K562 (cell line): ENCODE data around the gene POLR2C. TPM values are rescaled to one million over a fixed set of nuclear protein-coding genes. Genes with fewer than 3 reads are reported as not detected.

Source experiments
- ATAC-seq: fragments of 200-7000 bp; cut with Tn5 transposase; 3 replicates; pipeline ENCODE4 v1.9.1; 2020; ENCODE audit warnings: moderate library complexity
- BruUV-seq: library from RNA; stranded (reverse); fragments of 400-500 nt; replicated peaks from 2 replicates; lab custom pipeline; 2021; lab: Mats Ljungman, UMichigan
- CTCF ChIA-PET: fragments of 300-600 bp; formaldehyde crosslinking; extraction: SDS; loops from one replicate; lab custom pipeline; 2021; ENCODE audit warnings: low intra/inter-chr PET ratio; lab: Yijun Ruan, JAX
- POLR2A ChIA-PET: fragments of 300-600, 350-650 bp; sonication (Branson Sonifier 250); formaldehyde crosslinking; extraction: SDS; loops from one replicate; lab custom pipeline; 2021; ENCODE audit warnings: antibody characterized with exemption, inconsistent platforms; lab: Yijun Ruan, JAX
- DNase-seq, 4 experiments: peaks; one replicate each; pipeline versions ENCODE4 v3.0.0 to v3.0.0-alpha.2; 2011 to 2018; ENCODE audit warnings: low spot score in 3 of 4, mixed read lengths in 3 of 4; ENCODE audit errors: extremely low read depth in 1 of 4
- FAIRE-seq: peaks from 2 replicates; lab custom pipeline; 2011; peaks lifted over from hg19 to GRCh38; lab: Jason Lieb, UNC
- H2AFZ ChIP-seq: 2 replicates; pipeline ENCODE4 v1.6.0; 2011; ENCODE audit warnings: low read depth, low read length, control low read depth, inconsistent platforms
- H3K27ac ChIP-seq: fragments of 200-600 bp; 3 replicates; pipeline ENCODE4 v1.8.0; 2011; ENCODE audit warnings: low read depth, mild to moderate bottlenecking, control low read depth, inconsistent platforms, low read length, moderate library complexity, mixed read lengths; ENCODE audit errors: extremely low read depth
- H3K27me3 ChIP-seq, 2 experiments: fragments of 300-600 bp in 1 of 2; 2 replicates in 1 of 2; 3 replicates in 1 of 2; pipeline versions ENCODE4 v1.6.0 to v1.8.0; 2011; ENCODE audit warnings: inconsistent platforms in 2 of 2, low read length in 2 of 2, mild to moderate bottlenecking in 1 of 2, mixed read lengths in 1 of 2, moderate library complexity in 1 of 2; ENCODE audit not compliant: control insufficient read depth in 2 of 2, insufficient read depth in 2 of 2
- H3K36me3 ChIP-seq: fragments of 300-600 bp; 3 replicates; pipeline ENCODE4 v1.8.0; 2011; ENCODE audit warnings: mild to moderate bottlenecking, low read length, inconsistent platforms; ENCODE audit not compliant: control insufficient read depth, insufficient read depth
- H3K4me1 ChIP-seq, 2 experiments: fragments of 200-600 bp in 1 of 2; replicated peaks in 1 of 2; 2 replicates in 1 of 2; 3 replicates in 1 of 2; pipeline versions ENCODE4 v1.5.1 to v1.8.0; 2011; ENCODE audit warnings: inconsistent platforms in 2 of 2, low read length in 2 of 2, mild to moderate bottlenecking in 1 of 2, mixed read lengths in 1 of 2, moderate library complexity in 1 of 2; ENCODE audit not compliant: control insufficient read depth in 2 of 2, insufficient read depth in 2 of 2
- H3K4me2 ChIP-seq: 2 replicates; pipeline ENCODE4 v1.6.1; 2011; ENCODE audit warnings: low read length, control low read depth, inconsistent platforms, mixed read lengths; ENCODE audit not compliant: insufficient read depth
- H3K4me3 ChIP-seq: fragments of 200-600 bp; sonication (generic), shearing (Covaris generic); 2 replicates; pipeline ENCODE4 v1.5.1; 2016; ENCODE audit warnings: control low read depth, inconsistent platforms
- H3K79me2 ChIP-seq: fragments of 200-600 bp; 3 replicates; pipeline ENCODE4 v1.8.0; 2011; ENCODE audit warnings: low read length, inconsistent platforms; ENCODE audit not compliant: control insufficient read depth, insufficient read depth
- H3K9ac ChIP-seq, 2 experiments: 2 replicates each; pipeline versions ENCODE4 v1.6.0 to v1.6.1; 2011; ENCODE audit warnings: low read depth in 2 of 2, low read length in 2 of 2, control low read depth in 1 of 2, inconsistent platforms in 1 of 2, mild to moderate bottlenecking in 1 of 2, mixed read lengths in 1 of 2; ENCODE audit not compliant: insufficient read depth in 1 of 2
- H3K9me1 ChIP-seq: one replicate; pipeline ENCODE4 v1.6.0; 2011; ENCODE audit warnings: inconsistent platforms, mild to moderate bottlenecking, low read length, moderate library complexity; ENCODE audit not compliant: control insufficient read depth, insufficient read depth
- H3K9me3 ChIP-seq: replicated peaks from 2 replicates; pipeline ENCODE4 v1.5.1; 2011; ENCODE audit warnings: low read depth, low read length, inconsistent platforms; ENCODE audit not compliant: control insufficient read depth, insufficient read depth
- H4K20me1 ChIP-seq: replicated peaks from 2 replicates; pipeline ENCODE4 v1.6.1; 2011; ENCODE audit warnings: low read length, inconsistent platforms, mixed read lengths; ENCODE audit not compliant: control insufficient read depth, insufficient read depth
- BCOR ChIP-seq: fragments of 450-650 bp; IDR thresholded peaks from 2 replicates; pipeline ENCODE4 v1.6.1; 2016
- CBX5 ChIP-seq: IDR thresholded peaks from 2 replicates; pipeline ENCODE4 v1.6.1; 2014; ENCODE audit warnings: low read depth, borderline replicate concordance
- CHD4 ChIP-seq: fragments of 200-600 bp; sonication (generic); IDR thresholded peaks from 3 replicates; pipeline ENCODE4 v1.6.1; 2012; ENCODE audit warnings: low read depth, mild to moderate bottlenecking, mixed read lengths, low read length, inconsistent platforms; ENCODE audit not compliant: insufficient read depth, insufficient replicate concordance, poor library complexity, severe bottlenecking
- CREB1 ChIP-seq, 2 experiments: sonication (generic) in 1 of 2; formaldehyde crosslinking in 1 of 2; IDR thresholded peaks; 2 replicates each; pipeline versions ENCODE4 v1.6.1 to v1.8.0; 2012 to 2022; ENCODE audit warnings: inconsistent platforms in 1 of 2, mild to moderate bottlenecking in 1 of 2, missing genetic modification reagents in 1 of 2, moderate library complexity in 1 of 2
- GABPA ChIP-seq: fragments of 200-800 bp; sonication (Bioruptor generic); conservative IDR thresholded peaks from 2 replicates; pipeline ENCODE4 v1.6.1; 2016; ENCODE audit warnings: low read depth, missing genetic modification characterization, missing compliant biosample characterization
- LCOR ChIP-seq: sonication (generic); formaldehyde crosslinking; IDR thresholded peaks from 2 replicates; pipeline ENCODE4 v1.8.0; 2022; ENCODE audit warnings: mild to moderate bottlenecking, missing genetic modification reagents
- PHF21A ChIP-seq: fragments of 450-650 bp; IDR thresholded peaks from 2 replicates; pipeline ENCODE4 v1.6.1; 2017; ENCODE audit warnings: low read depth, borderline replicate concordance
- RBM25 ChIP-seq: fragments of 200-400 bp; formaldehyde crosslinking; IDR thresholded peaks from 2 replicates; pipeline ENCODE4 v1.6.1; 2018; ENCODE audit warnings: low read length, low read depth, moderate library complexity; ENCODE audit not compliant: severe bottlenecking
- ZNF232 ChIP-seq: sonication (generic); formaldehyde crosslinking; IDR thresholded peaks from 2 replicates; pipeline ENCODE4 v1.8.0; 2022; ENCODE audit warnings: mild to moderate bottlenecking, missing genetic modification reagents
- WGBS: fragments of 100-300 bp; shearing (Covaris generic); methylation state at CpG from one replicate; pipeline ENCODE4 v1.1.6; 2016; ENCODE audit warnings: low coverage, mixed read lengths; ENCODE audit not compliant: insufficient coverage; ENCODE audit errors: missing lambda C conversion rate; 5-methylcytosine and 5-hydroxymethylcytosine counted together
- in situ Hi-C: fragments of 300-500 bp; cut with MboI; formaldehyde crosslinking; loops from 4 replicates; pipeline ENCODE4 v1.15.0; 2018; ENCODE audit warnings: inconsistent platforms, mixed read lengths
- intact Hi-C: fragments of 100-400 bp; cut with micrococcal nuclease; formaldehyde crosslinking; loops from 2 replicates; pipeline ENCODE4 v1.14.2; 2022
- polyA plus RNA-seq, 8 experiments: library from polyadenylated mRNA; depleted of rRNA in 4 of 8; stranded (reverse) in 5 of 8; unstranded in 3 of 8; fragments of >200 nt; fragmentation: Nextera tagmentation in 2 of 8; fragmentation: Illumina TruSeq in 1 of 8; extraction: Ambion mirVana in 2 of 8; extraction: Trizol in 1 of 8; gene quantifications; 2 replicates each; pipeline versions ENCODE4 v1.2.1 to v1.2.3, GENCODE V29; 2011 to 2014; ENCODE audit warnings: inconsistent platforms in 1 of 8, missing spikeins in 1 of 8
- total RNA-seq, 7 experiments: library from RNA; depleted of rRNA in 6 of 7; stranded (reverse); fragments of >200 nt in 6 of 7; fragmentation: Illumina TruSeq in 2 of 7; extraction: Trizol in 2 of 7; gene quantifications; 2 replicates each; pipeline versions ENCODE4 v1.2.1 to v1.2.3, GENCODE V29; 2011 to 2021; ENCODE audit warnings: low replicate concordance in 1 of 7
- TF ChIP-seq, protein P1 (sequence below): sonication (generic); formaldehyde crosslinking; IDR thresholded peaks from 2 replicates; pipeline ENCODE4 v1.8.0; 2022; ENCODE audit warnings: mild to moderate bottlenecking, missing genetic modification reagents
- TF ChIP-seq, protein P2 (sequence below): fragments of 250-450 bp; sonication (Bioruptor Pico); IDR thresholded peaks from 2 replicates; pipeline ENCODE4 v1.5.1; 2021; ENCODE audit warnings: mild to moderate bottlenecking
- TF ChIP-seq, protein P3 (sequence below), 2 experiments: fragments of 450-650 bp in 1 of 2; sonication (generic) in 1 of 2; formaldehyde crosslinking in 1 of 2; IDR thresholded peaks in 1 of 2; conservative IDR thresholded peaks in 1 of 2; 2 replicates each; pipeline versions ENCODE4 v1.6.1 to v1.8.1; 2016 to 2023; ENCODE audit warnings: mild to moderate bottlenecking in 2 of 2, moderate library complexity in 2 of 2, inconsistent platforms in 1 of 2, missing genetic modification reagents in 1 of 2
- TF ChIP-seq, protein P4 (sequence below): fragments of 450-650 bp; IDR thresholded peaks from 2 replicates; pipeline ENCODE4 v1.6.1; 2016; ENCODE audit warnings: low read depth, mild to moderate bottlenecking, moderate library complexity

The POLR2C gene
- total and polyA plus RNA-seq, 9 of the 15 experiments (the other 6 are each of a cell fraction or from before 2014, with no cell fraction given) = 70.3 to 163 (median 92.3) TPM

DNA sequence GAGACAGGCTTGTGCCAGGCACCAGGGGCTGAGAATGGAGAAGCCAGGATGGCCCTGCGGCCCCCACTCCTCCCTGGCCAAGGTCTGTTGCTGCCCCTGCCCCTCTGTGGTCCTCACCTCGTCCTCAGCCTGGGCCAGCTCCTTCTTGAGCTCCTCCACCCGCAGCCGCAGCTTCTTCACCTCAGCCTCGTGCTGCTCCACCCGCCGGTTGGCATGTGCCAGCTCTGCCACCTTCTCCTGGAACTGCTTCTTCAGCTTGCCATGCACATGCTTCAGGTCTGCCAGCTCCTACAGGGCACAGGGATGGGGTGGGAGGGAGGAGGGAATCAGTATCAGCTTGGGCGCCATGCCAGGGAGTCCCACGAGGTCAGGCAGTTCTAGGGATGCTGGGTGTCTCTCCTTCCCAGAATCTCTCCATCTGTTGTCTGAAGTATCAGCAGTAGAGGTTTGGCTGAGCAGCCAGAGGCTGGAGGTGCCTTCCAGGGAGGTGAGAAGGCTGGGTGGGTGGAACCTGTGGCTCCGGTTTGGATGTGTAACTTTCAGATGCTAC is 53.8 kb downstream of the POLR2C start (continued):
- no peak for TF ChIP-seq ZNF232 (CRISPR knock-in tag)

- no peaks in the 10 kb centered on the region for H3K9me3 ChIP-seq
- H3K9ac ChIP-seq = no peak overlapping the region
- no peak overlapping the region for H3K27ac ChIP-seq
- no peak for DNase-seq
- peaks cover 0 to 19% of the 10 kb centered on the region in 2 experiments; a peak in 2 of 5 replicates for H3K4me1 ChIP-seq
- ATAC-seq = no peak
- no peak overlapping the region for H3K4me3 ChIP-seq
- no peak for FAIRE-seq
- intact Hi-C loops = loop anchor here (10.0 kb wide), 1 partner anchor 432 kb away; no protein-coding TSS in a partner anchor
- TF ChIP-seq CHD4 = no peak
- TF ChIP-seq, protein P1, sequence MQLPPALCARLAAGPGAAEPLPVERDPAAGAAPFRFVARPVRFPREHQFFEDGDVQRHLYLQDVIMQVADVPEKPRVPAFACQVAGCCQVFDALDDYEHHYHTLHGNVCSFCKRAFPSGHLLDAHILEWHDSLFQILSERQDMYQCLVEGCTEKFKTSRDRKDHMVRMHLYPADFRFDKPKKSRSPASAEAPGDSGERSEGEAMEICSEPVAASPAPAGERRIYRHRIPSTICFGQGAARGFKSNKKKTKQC = no peak
- no peak for TF ChIP-seq LCOR (CRISPR knock-in tag)
- no peak for TF ChIP-seq CBX5
- TF ChIP-seq, protein P2, sequence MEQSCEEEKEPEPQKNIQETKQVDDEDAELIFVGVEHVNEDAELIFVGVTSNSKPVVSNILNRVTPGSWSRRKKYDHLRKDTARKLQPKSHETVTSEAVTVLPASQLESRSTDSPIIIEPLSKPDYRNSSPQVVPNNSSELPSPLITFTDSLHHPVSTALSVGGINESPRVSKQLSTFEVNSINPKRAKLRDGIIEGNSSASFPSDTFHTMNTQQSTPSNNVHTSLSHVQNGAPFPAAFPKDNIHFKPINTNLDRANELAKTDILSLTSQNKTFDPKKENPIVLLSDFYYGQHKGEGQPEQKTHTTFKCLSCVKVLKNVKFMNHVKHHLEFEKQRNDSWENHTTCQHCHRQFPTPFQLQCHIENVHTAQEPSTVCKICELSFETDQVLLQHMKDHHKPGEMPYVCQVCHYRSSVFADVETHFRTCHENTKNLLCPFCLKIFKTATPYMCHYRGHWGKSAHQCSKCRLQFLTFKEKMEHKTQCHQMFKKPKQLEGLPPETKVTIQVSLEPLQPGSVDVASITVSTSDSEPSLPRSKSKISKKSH (CRISPR knock-in tag) = no peak
- 0 out of 2 replicates have a peak, but pooled peaks have one; percentile 12 for TF ChIP-seq BCOR
- TF ChIP-seq, protein P3, sequence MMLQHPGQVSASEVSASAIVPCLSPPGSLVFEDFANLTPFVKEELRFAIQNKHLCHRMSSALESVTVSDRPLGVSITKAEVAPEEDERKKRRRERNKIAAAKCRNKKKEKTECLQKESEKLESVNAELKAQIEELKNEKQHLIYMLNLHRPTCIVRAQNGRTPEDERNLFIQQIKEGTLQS (IDR thresholded peaks at IDR 0.05) = no peak
- TF ChIP-seq, protein P3 (CRISPR knock-in tag; conservative IDR thresholded peaks at IDR 0.05) = no peak
- TF ChIP-seq, protein P4, sequence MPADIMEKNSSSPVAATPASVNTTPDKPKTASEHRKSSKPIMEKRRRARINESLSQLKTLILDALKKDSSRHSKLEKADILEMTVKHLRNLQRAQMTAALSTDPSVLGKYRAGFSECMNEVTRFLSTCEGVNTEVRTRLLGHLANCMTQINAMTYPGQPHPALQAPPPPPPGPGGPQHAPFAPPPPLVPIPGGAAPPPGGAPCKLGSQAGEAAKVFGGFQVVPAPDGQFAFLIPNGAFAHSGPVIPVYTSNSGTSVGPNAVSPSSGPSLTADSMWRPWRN = no peak
- no peak for TF ChIP-seq PHF21A
- TF ChIP-seq RBM25 = peak; percentile 74
- no peak for TF ChIP-seq GABPA (tag)
- no peak for TF ChIP-seq CREB1 (IDR thresholded peaks at IDR 0.05)
- TF ChIP-seq CREB1 (CRISPR knock-in tag; IDR thresholded peaks at IDR 0.05) = no peak
- H3K79me2 ChIP-seq = no peaks in the 10 kb centered on the region
- H3K27me3 ChIP-seq = no peaks in the 10 kb centered on the region
- H3K4me2 ChIP-seq = no peak overlapping the region
- ChIA-PET POLR2A (interaction anchor here (0.7 to 1.1 kb wide), 6 partner anchors 9 to 111 kb away, joined by 3 to 4 read pairs (median 3); no protein-coding TSS in a partner anchor), CTCF (interaction anchor here (0.7 kb wide), 1 partner anchor 16 kb away, joined by 3 read pairs; no protein-coding TSS in a partner anchor)
- no peaks in the 10 kb centered on the region for H4K20me1 ChIP-seq
- BruUV-seq = no TSS peak
- H3K9me1 ChIP-seq = peaks cover 2% of the 10 kb centered on the region
- in situ Hi-C loops = loop anchor here (5.0 kb wide), 3 partner anchors 39 to 214 kb away; no protein-coding TSS in a partner anchor
- H2AFZ ChIP-seq = no peak overlapping the region
- H3K36me3 ChIP-seq = no peaks in the 10 kb centered on the region
- WGBS = 61% methylated on average over 3 of the region's 3 CpGs
These were observed 54.3 kb downstream of the POLR2C start for GRCh38 chr16:57516773-57517172.
